ENCODE measurements around the gene NBAS.
"Not testable (repeated sequence)": the region's sequence is repeated elsewhere in the genome, so short reads cannot be mapped to it uniquely, and the experiment has no call there.

NBAS gene

DNA sequence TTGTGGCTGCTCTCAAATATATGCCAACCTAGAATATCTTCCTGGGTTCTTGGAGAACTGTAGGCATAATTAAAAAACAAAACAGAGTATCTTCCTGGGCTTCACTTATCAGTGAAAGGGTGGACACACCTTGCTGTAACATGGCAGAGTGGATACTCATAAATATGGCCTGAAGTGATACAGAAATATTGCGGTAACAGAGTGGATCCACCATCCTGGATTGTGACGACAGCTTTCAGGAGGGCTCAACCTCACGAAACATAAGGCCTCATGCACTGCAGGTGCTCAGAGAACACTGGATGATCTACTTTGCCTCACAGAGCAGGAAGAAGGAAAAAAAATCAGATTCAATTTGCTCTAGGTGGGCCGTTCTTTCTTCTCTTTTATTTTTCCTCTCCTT lies 336.0 kb downstream of the NBAS start:
- no peak for DNase-seq
- H3K4me1 ChIP-seq (ENCODE audit: control insufficient read depth, insufficient read depth, low read length, poor library complexity, severe bottlenecking): no peaks in the 10 kb centered on the region
- no peak overlapping the region for H3K27ac ChIP-seq (ENCODE audit: insufficient read depth, low read length, poor library complexity, severe bottlenecking)
- H3K36me3 ChIP-seq (ENCODE audit: control insufficient read depth, insufficient read depth, low read length): no peaks in the 10 kb centered on the region
- H3K9me3 ChIP-seq (ENCODE audit: control insufficient read depth, low read length): no peaks in the 10 kb centered on the region
- H3K27me3 ChIP-seq (replicated peaks; ENCODE audit: control insufficient read depth, insufficient read depth, low read length, poor library complexity, severe bottlenecking): no peaks in the 10 kb centered on the region
- no peak overlapping the region for H3K4me3 ChIP-seq (ENCODE audit: insufficient read depth, low read depth, low read length, poor library complexity, severe bottlenecking)

DNA sequence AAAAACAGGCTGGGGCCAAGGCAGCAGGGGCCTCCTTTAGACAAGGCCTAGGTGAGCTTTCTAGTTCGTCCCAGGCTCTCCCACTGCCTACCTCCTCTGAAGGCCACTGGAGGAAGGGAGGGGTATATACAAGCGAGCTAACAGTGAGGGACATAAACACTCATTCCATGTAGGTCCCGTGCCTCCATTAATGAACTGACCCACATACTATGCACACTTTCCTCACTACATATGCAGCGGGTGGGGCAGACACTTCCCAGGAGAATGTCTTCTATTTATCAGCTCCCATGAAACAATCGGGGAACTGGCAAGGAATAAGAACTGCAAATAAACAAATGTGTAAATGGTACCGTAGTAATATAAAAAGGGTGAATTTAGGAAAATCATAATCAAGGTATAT lies 336.5 kb downstream of the NBAS start:
- no peaks in the 10 kb centered on the region for H3K4me1 ChIP-seq (ENCODE audit: control insufficient read depth, insufficient read depth, low read length, poor library complexity, severe bottlenecking)
- no peaks in the 10 kb centered on the region for H3K9me3 ChIP-seq (ENCODE audit: control insufficient read depth, low read length)
- no peaks in the 10 kb centered on the region for H3K36me3 ChIP-seq (ENCODE audit: control insufficient read depth, insufficient read depth, low read length)
- H3K27me3 ChIP-seq (replicated peaks; ENCODE audit: control insufficient read depth, insufficient read depth, low read length, poor library complexity, severe bottlenecking): no peaks in the 10 kb centered on the region
- H3K27ac ChIP-seq (ENCODE audit: insufficient read depth, low read length, poor library complexity, severe bottlenecking): no peak overlapping the region
- no peak overlapping the region for H3K4me3 ChIP-seq (ENCODE audit: insufficient read depth, low read depth, low read length, poor library complexity, severe bottlenecking)
- DNase-seq: no peak

DNA sequence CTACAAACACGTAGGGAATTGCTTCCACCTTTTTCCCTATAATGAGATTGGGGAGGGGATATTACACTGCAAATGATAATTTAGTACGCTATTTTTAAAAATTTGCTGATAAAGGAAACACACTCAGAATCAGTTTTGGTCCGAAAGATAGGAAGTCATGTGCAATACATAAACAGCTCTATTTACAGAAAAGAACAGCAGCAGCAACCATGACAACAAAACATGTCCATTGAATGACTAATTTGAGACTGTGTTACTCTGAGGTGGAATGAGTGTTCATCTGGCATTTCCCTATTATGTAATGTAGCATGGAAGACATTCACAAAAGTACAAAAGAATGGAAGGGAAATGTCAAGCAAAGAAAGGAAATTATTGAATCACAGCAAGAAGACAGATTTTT lies 337.2 kb downstream of the NBAS start:
- no peak overlapping the region for H3K27ac ChIP-seq (ENCODE audit: insufficient read depth, low read length, poor library complexity, severe bottlenecking)
- no peaks in the 10 kb centered on the region for H3K36me3 ChIP-seq (ENCODE audit: control insufficient read depth, insufficient read depth, low read length)
- DNase-seq: no peak

DNA sequence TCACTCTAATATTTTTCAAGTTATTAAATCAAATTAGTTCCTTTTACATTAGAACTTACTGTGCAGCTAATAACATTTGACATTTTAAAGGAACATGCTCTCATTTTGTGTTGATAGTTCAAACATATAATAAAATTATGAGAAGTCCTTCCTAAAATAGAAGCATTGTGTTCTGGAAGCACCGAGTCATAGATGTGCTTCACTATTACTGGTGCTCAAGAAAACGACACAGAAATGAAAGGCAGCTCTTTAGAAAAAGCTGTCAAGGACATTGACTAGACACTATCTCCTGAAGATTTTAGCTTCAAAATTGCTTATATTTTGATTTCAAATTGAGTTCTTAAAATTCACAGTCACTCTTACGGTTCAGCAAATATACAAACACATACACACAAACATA lies 338.3 kb downstream of the NBAS start:
- DNase-seq: no peak
- H3K27ac ChIP-seq (ENCODE audit: insufficient read depth, low read length, poor library complexity, severe bottlenecking): no peak overlapping the region
- no peaks in the 10 kb centered on the region for H3K9me3 ChIP-seq (ENCODE audit: control insufficient read depth, low read length)
- H3K27me3 ChIP-seq (replicated peaks; ENCODE audit: control insufficient read depth, insufficient read depth, low read length, poor library complexity, severe bottlenecking): no peaks in the 10 kb centered on the region
- no peak overlapping the region for H3K4me3 ChIP-seq (ENCODE audit: insufficient read depth, low read depth, low read length, poor library complexity, severe bottlenecking)
- peaks cover 9% of the 10 kb centered on the region for H3K36me3 ChIP-seq (ENCODE audit: control insufficient read depth, insufficient read depth, low read length)
- no peaks in the 10 kb centered on the region for H3K4me1 ChIP-seq (ENCODE audit: control insufficient read depth, insufficient read depth, low read length, poor library complexity, severe bottlenecking)

More for the DNA sequence above, 337.2 kb downstream of the NBAS start:
- no peaks in the 10 kb centered on the region for H3K9me3 ChIP-seq (ENCODE audit: control insufficient read depth, low read length)
- no peaks in the 10 kb centered on the region for H3K27me3 ChIP-seq (replicated peaks; ENCODE audit: control insufficient read depth, insufficient read depth, low read length, poor library complexity, severe bottlenecking)
- H3K4me3 ChIP-seq (ENCODE audit: insufficient read depth, low read depth, low read length, poor library complexity, severe bottlenecking): no peak overlapping the region
- H3K4me1 ChIP-seq (ENCODE audit: control insufficient read depth, insufficient read depth, low read length, poor library complexity, severe bottlenecking): no peaks in the 10 kb centered on the region

DNA sequence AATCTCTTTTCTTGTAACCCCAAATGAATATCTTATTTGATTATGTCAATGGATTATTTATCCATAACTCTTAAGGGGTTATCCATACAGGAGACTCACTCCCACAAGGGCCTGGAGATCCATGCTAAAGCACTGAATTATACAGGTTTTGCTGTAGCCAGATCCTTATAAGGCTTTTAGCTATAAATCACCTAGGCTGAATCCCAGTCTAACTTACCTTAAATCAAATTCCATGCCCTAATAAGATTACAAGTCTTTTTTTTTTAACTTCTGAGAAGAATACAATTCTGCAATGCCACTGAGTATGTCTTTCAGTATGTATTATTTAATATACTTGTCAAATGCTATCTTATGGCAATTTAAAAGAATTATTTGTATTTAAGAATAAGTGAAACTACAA lies 340.5 kb downstream of the NBAS start:
- peaks cover 10% of the 10 kb centered on the region for H3K36me3 ChIP-seq (ENCODE audit: control insufficient read depth, insufficient read depth, low read length)
- H3K27ac ChIP-seq (ENCODE audit: insufficient read depth, low read length, poor library complexity, severe bottlenecking): no peak overlapping the region
- no peak for DNase-seq
- H3K27me3 ChIP-seq (replicated peaks; ENCODE audit: control insufficient read depth, insufficient read depth, low read length, poor library complexity, severe bottlenecking): no peaks in the 10 kb centered on the region
- no peaks in the 10 kb centered on the region for H3K4me1 ChIP-seq (ENCODE audit: control insufficient read depth, insufficient read depth, low read length, poor library complexity, severe bottlenecking)
- H3K4me3 ChIP-seq (ENCODE audit: insufficient read depth, low read depth, low read length, poor library complexity, severe bottlenecking): no peak overlapping the region
- H3K9me3 ChIP-seq (ENCODE audit: control insufficient read depth, low read length): no peaks in the 10 kb centered on the region

DNA sequence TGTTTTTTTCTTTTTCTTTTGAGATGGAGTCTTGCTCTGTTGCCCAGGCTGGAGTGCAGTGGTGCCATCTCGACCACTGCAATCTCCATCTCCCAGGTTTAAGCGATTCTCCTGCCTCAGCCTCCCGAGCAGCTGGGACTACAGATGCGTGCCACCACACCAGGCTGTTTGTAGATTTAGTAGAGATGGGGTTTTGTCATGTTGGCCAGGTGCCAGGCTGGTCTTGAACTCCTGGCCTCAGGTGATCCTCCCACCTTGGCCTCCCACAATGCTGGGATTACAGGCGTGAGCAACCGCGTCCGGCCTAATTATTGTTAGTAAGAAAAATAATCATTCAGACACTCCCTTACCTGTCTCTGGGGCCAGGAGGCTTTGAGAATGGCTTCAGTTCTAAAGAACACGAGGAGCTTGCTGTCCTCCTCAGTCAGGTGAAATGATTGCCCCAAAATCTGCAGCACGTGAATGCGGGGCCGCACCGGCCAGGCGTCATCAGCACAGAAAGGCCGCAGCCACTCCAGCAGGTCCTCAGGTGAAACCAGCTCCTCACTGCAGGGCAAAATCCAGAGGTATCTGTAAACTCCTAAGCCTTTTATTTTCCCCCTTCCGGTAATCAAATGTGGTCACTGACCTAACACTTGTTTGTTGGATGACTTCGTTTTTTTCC lies 342.6 kb downstream of the NBAS start:
- no peak overlapping the region for H3K4me3 ChIP-seq (ENCODE audit: insufficient read depth, low read depth, low read length, poor library complexity, severe bottlenecking)
- H3K36me3 ChIP-seq (ENCODE audit: control insufficient read depth, insufficient read depth, low read length): peaks cover 10% of the 10 kb centered on the region
- no peaks in the 10 kb centered on the region for H3K27me3 ChIP-seq (replicated peaks; ENCODE audit: control insufficient read depth, insufficient read depth, low read length, poor library complexity, severe bottlenecking)
- DNase-seq: no peak
- H3K4me1 ChIP-seq (ENCODE audit: control insufficient read depth, insufficient read depth, low read length, poor library complexity, severe bottlenecking): no peaks in the 10 kb centered on the region
- no peaks in the 10 kb centered on the region for H3K9me3 ChIP-seq (ENCODE audit: control insufficient read depth, low read length)
- H3K27ac ChIP-seq (ENCODE audit: insufficient read depth, low read length, poor library complexity, severe bottlenecking): no peak overlapping the region

DNA sequence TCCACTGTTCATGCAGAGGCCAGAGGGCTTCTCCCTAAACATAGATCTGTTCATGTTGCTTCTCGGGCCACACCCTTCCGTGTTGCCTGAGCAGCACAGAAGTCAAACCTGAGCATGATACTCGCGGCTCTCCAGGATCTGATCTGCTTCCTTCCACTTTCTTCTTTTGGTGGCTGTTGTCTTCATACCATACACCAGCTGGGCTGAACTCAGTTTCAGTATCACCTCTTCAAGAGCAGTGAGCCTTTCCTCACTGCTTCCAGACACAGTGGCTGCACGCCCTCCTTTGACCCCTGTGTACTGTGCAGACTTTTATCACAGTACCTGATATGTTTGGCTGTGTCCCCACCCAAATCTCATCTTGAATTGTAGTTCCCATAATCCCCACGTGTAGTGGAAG lies 348.9 kb downstream of the NBAS start:
- Histone ChIP-seq H3K27ac (ENCODE audit: insufficient read depth, low read length, poor library complexity, severe bottlenecking) (no peak overlapping the region), H3K4me3 (ENCODE audit: insufficient read depth, low read depth, low read length, poor library complexity, severe bottlenecking) (no peak overlapping the region), H3K36me3 (ENCODE audit: control insufficient read depth, insufficient read depth, low read length) (peaks cover 5% of the 10 kb centered on the region), H3K27me3 (replicated peaks; ENCODE audit: control insufficient read depth, insufficient read depth, low read length, poor library complexity, severe bottlenecking) (no peaks in the 10 kb centered on the region), H3K9me3 (ENCODE audit: control insufficient read depth, low read length) (no peaks in the 10 kb centered on the region), H3K4me1 (ENCODE audit: control insufficient read depth, insufficient read depth, low read length, poor library complexity, severe bottlenecking) (no peaks in the 10 kb centered on the region)
- DNase-seq: no peak

DNA sequence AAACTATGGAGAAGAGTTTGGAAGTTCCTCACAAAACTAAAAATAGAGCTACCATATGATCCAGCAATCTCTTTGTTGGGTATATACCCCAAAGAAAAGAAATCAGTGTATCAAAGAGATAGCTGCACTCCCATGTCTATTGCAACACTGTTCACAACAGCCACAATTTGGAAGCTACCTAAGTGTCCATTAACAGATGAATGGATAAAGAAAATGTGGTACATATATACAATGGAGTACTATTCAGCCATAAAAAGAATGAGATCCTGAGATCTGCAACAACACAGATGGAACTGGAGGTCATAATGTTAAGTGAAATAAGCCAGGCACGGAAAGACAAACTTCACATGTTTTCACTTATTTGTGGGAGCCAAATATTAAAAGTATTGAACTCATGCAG lies 350.6 kb downstream of the NBAS start:
- H3K27me3 ChIP-seq (replicated peaks; ENCODE audit: control insufficient read depth, insufficient read depth, low read length, poor library complexity, severe bottlenecking); H3K4me1 ChIP-seq (ENCODE audit: control insufficient read depth, insufficient read depth, low read length, poor library complexity, severe bottlenecking); H3K4me3 ChIP-seq (ENCODE audit: insufficient read depth, low read depth, low read length, poor library complexity, severe bottlenecking); H3K27ac ChIP-seq (ENCODE audit: insufficient read depth, low read length, poor library complexity, severe bottlenecking); H3K36me3 ChIP-seq (ENCODE audit: control insufficient read depth, insufficient read depth, low read length); DNase-seq; H3K9me3 ChIP-seq (ENCODE audit: control insufficient read depth, low read length): not testable (repeated sequence)

DNA sequence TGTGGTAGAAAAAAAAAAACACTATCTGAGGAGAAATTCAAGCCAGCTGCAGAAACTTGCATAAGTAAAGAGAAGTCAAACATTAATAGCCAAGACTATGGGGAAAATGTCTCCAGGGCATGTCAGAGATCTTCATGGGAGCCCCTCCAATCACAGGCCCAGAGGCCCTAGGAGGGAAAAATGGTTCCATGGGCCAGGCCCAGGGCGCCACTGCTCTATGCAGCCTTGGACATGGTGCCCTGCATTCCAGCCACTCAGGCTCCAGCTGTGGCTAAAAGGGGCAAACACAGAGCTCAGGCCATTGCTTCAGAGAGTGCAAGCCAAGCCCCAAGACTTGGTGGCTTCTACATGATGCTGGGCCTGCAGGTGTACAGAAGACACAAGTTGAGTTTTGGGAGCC lies 354.7 kb downstream of the NBAS start:
- H3K4me1 ChIP-seq (ENCODE audit: control insufficient read depth, insufficient read depth, low read length, poor library complexity, severe bottlenecking): no peaks in the 10 kb centered on the region
- no peaks in the 10 kb centered on the region for H3K27me3 ChIP-seq (replicated peaks; ENCODE audit: control insufficient read depth, insufficient read depth, low read length, poor library complexity, severe bottlenecking)
- H3K36me3 ChIP-seq (ENCODE audit: control insufficient read depth, insufficient read depth, low read length): no peaks in the 10 kb centered on the region
- DNase-seq: no peak
- no peaks in the 10 kb centered on the region for H3K9me3 ChIP-seq (ENCODE audit: control insufficient read depth, low read length)
- H3K27ac ChIP-seq (ENCODE audit: insufficient read depth, low read length, poor library complexity, severe bottlenecking): no peak overlapping the region
- no peak overlapping the region for H3K4me3 ChIP-seq (ENCODE audit: insufficient read depth, low read depth, low read length, poor library complexity, severe bottlenecking)

DNA sequence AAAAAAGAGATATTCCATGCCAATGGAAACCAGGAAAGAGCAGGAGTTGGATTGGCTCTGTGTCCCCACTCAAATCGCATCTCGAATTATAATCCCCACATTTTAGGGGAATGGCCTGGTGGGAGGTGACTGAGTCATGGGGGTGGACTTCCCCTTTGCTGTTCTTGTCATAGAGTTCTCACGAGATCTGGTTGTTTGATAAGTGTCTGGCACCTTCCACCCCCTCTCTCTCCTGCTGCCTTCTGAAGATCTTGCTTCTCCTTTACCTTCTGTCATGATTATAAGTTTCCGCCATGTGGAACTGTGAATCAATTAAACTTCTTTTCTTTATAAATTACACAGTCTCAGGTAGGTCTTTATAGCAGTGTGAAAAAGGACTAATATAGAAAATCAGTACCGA lies 355.6 kb downstream of the NBAS start:
- Histone ChIP-seq H3K4me1 (ENCODE audit: control insufficient read depth, insufficient read depth, low read length, poor library complexity, severe bottlenecking) (no peaks in the 10 kb centered on the region), H3K27me3 (replicated peaks; ENCODE audit: control insufficient read depth, insufficient read depth, low read length, poor library complexity, severe bottlenecking) (no peaks in the 10 kb centered on the region), H3K36me3 (ENCODE audit: control insufficient read depth, insufficient read depth, low read length) (no peaks in the 10 kb centered on the region), H3K9me3 (ENCODE audit: control insufficient read depth, low read length) (no peaks in the 10 kb centered on the region), H3K4me3 (ENCODE audit: insufficient read depth, low read depth, low read length, poor library complexity, severe bottlenecking) (no peak overlapping the region), H3K27ac (ENCODE audit: insufficient read depth, low read length, poor library complexity, severe bottlenecking) (no peak overlapping the region)
- no peak for DNase-seq
